GM12878 (cell line): ENCODE results near the gene MTFMT.

Experiments used
- CTCF ChIP-seq, 3 experiments: IDR thresholded peaks in 2 of 3; conservative IDR thresholded peaks in 1 of 3; 2 replicates each; pipeline ENCODE4 v1.5.1; 2011; ENCODE audit warnings: low read depth in 3 of 3, low read length in 3 of 3, mild to moderate bottlenecking in 3 of 3, control low read depth in 2 of 3, moderate library complexity in 2 of 3, inconsistent platforms in 1 of 3, mixed read lengths in 1 of 3; ENCODE audit not compliant: control insufficient read depth in 2 of 3, insufficient read depth in 1 of 3; ENCODE audit errors: extremely low read depth in 1 of 3
- HDAC2 ChIP-seq: fragments of 200-600 bp; sonication (generic); IDR thresholded peaks from 2 replicates; pipeline ENCODE4 v1.6.1; 2017
- MAX ChIP-seq: IDR thresholded peaks from 2 replicates; pipeline ENCODE4 v1.6.1; 2012; ENCODE audit warnings: low read depth, low read length, improper control_type of control experiment
- MYC ChIP-seq: IDR thresholded peaks from 2 replicates; pipeline ENCODE4 v1.6.1; 2011; ENCODE audit warnings: mild to moderate bottlenecking, low read length, moderate library complexity, inconsistent platforms; ENCODE audit not compliant: insufficient read depth, insufficient replicate concordance, insufficient read length, severe bottlenecking
- NBN ChIP-seq: fragments of 450-650 bp; IDR thresholded peaks from 2 replicates; pipeline ENCODE4 v1.6.1; 2016
- NFYB ChIP-seq: IDR thresholded peaks from 2 replicates; pipeline ENCODE4 v1.6.1; 2011; ENCODE audit warnings: low read depth, mild to moderate bottlenecking, low read length, improper control_type of control experiment, moderate library complexity; ENCODE audit not compliant: insufficient read depth
- NRF1 ChIP-seq: conservative IDR thresholded peaks from 2 replicates; pipeline ENCODE4 v1.6.1; 2011; ENCODE audit warnings: mild to moderate bottlenecking, low read depth, low read length, improper control_type of control experiment
- PKNOX1 ChIP-seq: fragments of 450-650 bp; IDR thresholded peaks from 2 replicates; pipeline ENCODE4 v1.6.1; 2016; ENCODE audit warnings: mild to moderate bottlenecking
- RCOR1 ChIP-seq: conservative IDR thresholded peaks from 2 replicates; pipeline ENCODE4 v1.6.1; 2012; ENCODE audit warnings: low read depth, low read length, improper control_type of control experiment
- SP1 ChIP-seq: IDR thresholded peaks from one replicate; pipeline ENCODE4 v1.6.1; 2011; ENCODE audit warnings: low read depth, low read length
- TBL1XR1 ChIP-seq: IDR thresholded peaks from 2 replicates; pipeline ENCODE4 v1.6.1; 2012; ENCODE audit warnings: low read depth, low read length, improper control_type of control experiment
- USF2 ChIP-seq: IDR thresholded peaks from 2 replicates; pipeline ENCODE4 v1.6.1; 2011; ENCODE audit warnings: low read depth, low read length, improper control_type of control experiment, borderline replicate concordance
- YY1 ChIP-seq: IDR thresholded peaks from 2 replicates; pipeline ENCODE4 v1.6.1; 2011; ENCODE audit warnings: low read depth, mild to moderate bottlenecking, low read length
- ZNF384 ChIP-seq: IDR thresholded peaks from 2 replicates; pipeline ENCODE4 v1.6.1; 2012; ENCODE audit warnings: low read depth, mild to moderate bottlenecking, low read length, improper control_type of control experiment, borderline replicate concordance

GRCh38 chr15:65072027-65072426, 42.6 kb upstream of the MTFMT start:
- TF ChIP-seq NFYB (no peak), NRF1 (no peak), NBN (no peak), SP1 (no peak), MAX (no peak), TBL1XR1 (no peak), ZNF384 (no peak), CTCF (IDR thresholded peaks at IDR 0.05 in 2 of 3, conservative IDR thresholded peaks at IDR 0.05 in 1 of 3; ENCODE audit: control insufficient read depth in 2 of 3, extremely low read depth in 1 of 3, insufficient read depth in 1 of 3, low read depth in 3 of 3, low read length in 3 of 3) (no peak), HDAC2 (no peak), PKNOX1 (no peak), YY1 (no peak), USF2 (no peak), MYC (no peak), RCOR1 (no peak)
